Chondrocyte (in vitro differentiated cells): ENCODE results near the gene GABBR2. TPM values are rescaled to one million over a fixed set of nuclear protein-coding genes. Genes with fewer than 3 reads are reported as not detected.

ENCODE experiments used
- DNase-seq: peaks from one replicate; pipeline ENCODE4 v3.0.0; 2021; ENCODE audit warnings: mixed read lengths, low spot score
- H3K27ac Mint-ChIP-seq: one replicate; pipeline ENCODE4 v1.8.0; 2021; ENCODE audit warnings: mild to moderate bottlenecking, moderate library complexity, mixed read lengths; ENCODE audit not compliant: unreplicated experiment
- H3K27me3 Mint-ChIP-seq: 2 replicates; pipeline ENCODE4 v1.8.0; 2021; ENCODE audit warnings: low read depth, mixed read lengths
- H3K36me3 Mint-ChIP-seq: 2 replicates; pipeline ENCODE4 v1.8.0; 2021; ENCODE audit warnings: low read depth, mixed read lengths
- H3K4me1 Mint-ChIP-seq: 2 replicates; pipeline ENCODE4 v1.8.0; 2021; ENCODE audit warnings: low read depth, mild to moderate bottlenecking, mixed read lengths
- H3K4me3 Mint-ChIP-seq: one replicate; pipeline ENCODE4 v1.8.0; 2021; ENCODE audit warnings: mild to moderate bottlenecking, moderate library complexity, mixed read lengths; ENCODE audit not compliant: unreplicated experiment
- H3K9me3 Mint-ChIP-seq: 2 replicates; pipeline ENCODE4 v1.8.0; 2021; ENCODE audit warnings: low read depth, mixed read lengths
- total RNA-seq: library from RNA; stranded (reverse); gene quantifications from 3 replicates; pipeline ENCODE4 v1.2.1, GENCODE V29; 2021
- TF ChIP-seq, protein P1 (sequence below): fragments of 200-600 bp; sonication (generic); IDR thresholded peaks from 2 replicates; pipeline ENCODE4 v1.5.0; 2021; ENCODE audit warnings: antibody characterized with exemption, mild to moderate bottlenecking, moderate library complexity

GABBR2 gene
- total RNA-seq, 1 donor from 2014 or later: 0.12 TPM

DNA sequence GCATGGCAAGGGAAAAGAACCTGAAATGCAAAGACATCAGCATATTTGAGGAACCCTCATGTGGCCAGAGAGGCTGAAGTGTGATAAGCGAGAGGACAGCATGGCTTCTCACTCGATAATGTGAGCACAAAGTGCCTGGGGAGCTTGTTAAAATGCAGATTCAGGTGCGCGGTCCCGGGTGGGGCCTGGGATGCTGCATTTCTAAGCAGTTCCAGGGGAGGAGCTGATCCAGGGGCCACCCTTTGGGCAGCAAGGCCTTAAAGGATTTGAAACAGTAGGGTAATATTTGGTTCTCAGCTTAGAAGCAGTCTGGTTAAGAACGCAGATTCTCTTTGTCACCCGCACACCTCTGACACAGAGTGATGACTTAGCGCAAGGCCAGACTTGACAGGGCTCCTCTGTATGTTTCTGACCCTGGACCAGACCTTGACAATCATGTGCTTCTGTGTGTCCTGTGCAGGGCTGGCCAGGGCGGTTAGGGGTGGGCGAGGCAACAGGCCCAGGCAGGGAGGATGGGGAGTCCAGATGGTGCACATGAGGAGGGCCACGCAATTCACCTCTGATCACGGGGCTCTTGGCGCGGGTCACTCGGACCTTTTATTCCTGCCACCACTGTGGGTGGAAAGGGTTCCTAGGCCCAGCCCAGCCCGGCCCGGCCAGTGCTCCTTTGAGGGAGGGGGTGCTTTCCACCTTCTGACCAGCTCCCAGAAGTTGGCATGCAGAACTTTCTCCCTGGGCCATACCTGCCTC is 390.5 kb downstream of the GABBR2 start:
- DNase-seq: peak; percentile 69
- Mint-ChIP-seq H3K27ac (no peak overlapping the region), H3K27me3 (peaks cover 16% of the 10 kb centered on the region), H3K4me3 (no peak overlapping the region), H3K4me1 (no peaks in the 10 kb centered on the region), H3K9me3 (no peaks in the 10 kb centered on the region), H3K36me3 (no peaks in the 10 kb centered on the region)
- TF ChIP-seq, protein P1, sequence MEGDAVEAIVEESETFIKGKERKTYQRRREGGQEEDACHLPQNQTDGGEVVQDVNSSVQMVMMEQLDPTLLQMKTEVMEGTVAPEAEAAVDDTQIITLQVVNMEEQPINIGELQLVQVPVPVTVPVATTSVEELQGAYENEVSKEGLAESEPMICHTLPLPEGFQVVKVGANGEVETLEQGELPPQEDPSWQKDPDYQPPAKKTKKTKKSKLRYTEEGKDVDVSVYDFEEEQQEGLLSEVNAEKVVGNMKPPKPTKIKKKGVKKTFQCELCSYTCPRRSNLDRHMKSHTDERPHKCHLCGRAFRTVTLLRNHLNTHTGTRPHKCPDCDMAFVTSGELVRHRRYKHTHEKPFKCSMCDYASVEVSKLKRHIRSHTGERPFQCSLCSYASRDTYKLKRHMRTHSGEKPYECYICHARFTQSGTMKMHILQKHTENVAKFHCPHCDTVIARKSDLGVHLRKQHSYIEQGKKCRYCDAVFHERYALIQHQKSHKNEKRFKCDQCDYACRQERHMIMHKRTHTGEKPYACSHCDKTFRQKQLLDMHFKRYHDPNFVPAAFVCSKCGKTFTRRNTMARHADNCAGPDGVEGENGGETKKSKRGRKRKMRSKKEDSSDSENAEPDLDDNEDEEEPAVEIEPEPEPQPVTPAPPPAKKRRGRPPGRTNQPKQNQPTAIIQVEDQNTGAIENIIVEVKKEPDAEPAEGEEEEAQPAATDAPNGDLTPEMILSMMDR: no peak

DNA sequence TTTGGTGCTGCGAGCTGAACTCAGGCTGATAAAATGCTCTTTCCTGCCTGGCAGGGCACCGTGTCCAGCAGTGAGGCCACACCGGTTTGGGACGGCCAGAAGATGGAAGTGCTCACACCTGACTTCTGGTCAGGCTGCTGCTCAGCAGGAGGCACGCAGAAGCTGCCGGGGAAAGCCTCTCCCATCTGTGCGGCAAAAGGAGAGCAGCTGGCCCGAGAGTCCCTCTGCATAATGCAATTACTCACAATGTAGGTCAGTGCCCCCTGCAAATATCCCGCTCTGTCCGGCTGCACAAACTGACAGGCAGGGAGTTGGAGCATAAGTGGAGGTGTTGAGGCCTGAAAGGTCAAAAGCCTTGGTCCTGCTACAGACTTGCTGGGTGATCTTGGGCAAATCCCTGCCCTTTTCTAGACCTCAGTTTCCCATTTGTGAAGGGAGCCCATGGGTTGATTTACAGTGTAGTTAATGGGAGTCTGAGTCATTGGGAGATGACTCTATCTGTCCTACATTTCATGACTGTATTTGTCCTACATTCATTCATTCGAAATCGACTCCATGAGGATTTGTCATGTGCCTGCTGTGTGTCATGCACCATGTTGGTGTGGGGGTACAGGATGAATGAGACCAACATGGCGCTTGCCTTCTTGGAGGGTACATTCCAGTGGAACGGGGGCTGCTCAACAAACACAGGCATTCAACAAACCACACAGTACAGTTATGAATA is 391.4 kb downstream of the GABBR2 start:
- Mint-ChIP-seq H3K4me3 (no peak overlapping the region), H3K4me1 (no peaks in the 10 kb centered on the region), H3K9me3 (no peaks in the 10 kb centered on the region), H3K36me3 (no peaks in the 10 kb centered on the region), H3K27ac (no peak overlapping the region), H3K27me3 (peaks cover 16% of the 10 kb centered on the region)
- peak; percentile 59 for DNase-seq
- TF ChIP-seq, protein P1: no peak

DNA sequence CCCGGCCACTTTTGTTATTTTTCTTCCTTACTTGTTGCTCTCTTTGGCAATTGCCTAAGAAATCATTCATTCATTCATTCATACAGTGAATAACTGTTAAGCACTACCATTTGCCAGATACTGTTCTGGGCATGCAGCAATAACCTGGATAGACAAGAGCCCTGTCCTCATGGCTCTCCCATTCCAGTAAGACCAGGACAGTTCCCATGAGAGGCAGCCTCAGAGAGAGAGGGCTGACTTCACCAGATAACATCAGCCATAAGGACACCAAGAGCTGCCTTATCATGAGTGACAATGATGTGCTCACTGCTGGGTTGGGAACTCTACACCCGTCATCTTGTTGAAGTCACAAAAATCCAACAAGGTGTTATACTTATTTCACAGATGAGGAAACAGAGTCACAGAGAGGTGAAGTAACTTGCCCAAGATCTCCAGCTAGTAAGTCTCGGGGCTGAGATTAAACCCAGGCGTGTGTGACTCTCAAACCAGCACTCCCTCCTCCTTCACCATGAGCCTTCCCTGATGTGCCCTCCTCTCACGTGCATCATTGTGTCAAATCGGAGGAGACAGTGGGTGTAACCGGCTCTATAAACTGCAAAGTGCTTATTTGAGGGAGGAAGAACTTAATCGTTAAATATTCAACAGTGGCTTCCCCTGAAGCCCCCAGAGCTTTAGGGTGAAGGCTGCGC is 392.1 kb downstream of the GABBR2 start:
- Mint-ChIP-seq H3K27me3 (peaks cover 14% of the 10 kb centered on the region), H3K27ac (no peak overlapping the region), H3K4me1 (no peaks in the 10 kb centered on the region), H3K36me3 (no peaks in the 10 kb centered on the region), H3K9me3 (no peaks in the 10 kb centered on the region), H3K4me3 (no peak overlapping the region)
- TF ChIP-seq, protein P1: no peak
- DNase-seq: no peak

DNA sequence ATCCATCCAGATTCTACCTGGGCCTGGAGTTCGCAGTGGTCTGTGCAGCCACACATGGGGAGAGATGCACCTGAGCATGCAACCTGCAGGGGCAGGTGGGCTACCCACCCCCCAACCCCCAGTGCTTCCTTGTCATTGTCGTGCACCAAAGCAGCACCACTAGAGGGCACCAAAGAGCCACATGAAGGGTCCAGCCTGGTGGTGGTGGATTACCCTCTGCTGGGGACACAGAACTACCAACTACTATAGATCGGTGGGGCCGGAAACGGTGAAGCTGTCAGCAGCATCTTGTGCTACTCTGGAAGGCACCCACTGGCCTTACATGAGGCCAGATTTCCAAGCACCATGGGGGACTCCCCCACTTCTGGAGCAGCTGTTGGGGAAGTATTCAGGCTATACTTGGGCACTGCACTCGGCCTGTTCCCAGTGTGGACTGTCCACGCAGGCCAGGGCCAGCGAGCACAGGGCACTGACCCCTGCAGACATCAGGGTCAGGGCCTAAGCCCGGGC is 393.1 kb downstream of the GABBR2 start:
- TF ChIP-seq, protein P1: peak; percentile 94
- Mint-ChIP-seq H3K9me3 (no peaks in the 10 kb centered on the region), H3K4me3 (no peak overlapping the region), H3K27me3 (peaks cover 14% of the 10 kb centered on the region), H3K36me3 (no peaks in the 10 kb centered on the region), H3K27ac (no peak overlapping the region), H3K4me1 (no peaks in the 10 kb centered on the region)
- DNase-seq: no peak

DNA sequence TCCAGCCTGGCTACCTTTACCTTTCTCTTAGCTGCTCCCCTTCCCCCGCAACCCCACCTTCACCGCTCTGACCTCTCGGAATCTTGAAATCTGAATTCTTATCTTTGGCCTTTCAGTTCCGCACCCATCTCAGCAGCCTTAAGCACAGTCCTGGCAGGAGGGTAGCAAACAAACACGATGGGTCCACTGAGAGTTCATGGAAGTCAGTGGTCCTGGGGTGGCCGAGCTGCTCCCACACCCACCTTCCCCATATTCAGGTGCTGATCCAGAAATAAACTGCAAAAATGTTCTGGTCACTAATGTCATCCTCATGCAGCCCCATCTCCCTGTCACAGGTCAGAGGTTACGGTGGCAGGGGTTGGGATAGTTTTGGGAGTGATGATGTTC is 393.7 kb downstream of the GABBR2 start:
- H3K36me3 Mint-ChIP-seq: no peaks in the 10 kb centered on the region
- TF ChIP-seq, protein P1: no peak
- no peaks in the 10 kb centered on the region for H3K9me3 Mint-ChIP-seq
- peaks cover 14% of the 10 kb centered on the region for H3K27me3 Mint-ChIP-seq
- no peak for DNase-seq
- no peaks in the 10 kb centered on the region for H3K4me1 Mint-ChIP-seq
- H3K27ac Mint-ChIP-seq: no peak overlapping the region
- H3K4me3 Mint-ChIP-seq: no peak overlapping the region
